Kidney (tissue), 14 donors: ENCODE data around the gene ACOXL. TPM values are rescaled to one million over a fixed set of nuclear protein-coding genes. Genes with fewer than 3 reads are reported as not detected.

ENCODE experiments used
- DNase-seq, 5 donors: peaks; one replicate each; pipeline ENCODE4 v3.0.0-alpha.2; 2013 to 2020
- FAIRE-seq: peaks from 2 replicates; lab custom pipeline; 2012; peaks lifted over from hg19 to GRCh38; lab: Jason Lieb, UNC
- H3K27ac ChIP-seq, 2 donors: one replicate each; pipeline ENCODE4 v1.7.0; 2013; ENCODE audit warnings: low read depth in 2 of 2, low read length in 2 of 2, inconsistent platforms in 1 of 2
- H3K27me3 ChIP-seq: one replicate; pipeline ENCODE4 v1.7.1; 2013; ENCODE audit warnings: low read length, inconsistent platforms; ENCODE audit not compliant: control insufficient read depth, insufficient read depth
- H3K36me3 ChIP-seq, 3 donors: one replicate each; pipeline versions ENCODE4 v1.7.0 to v1.7.1; 2013; ENCODE audit warnings: low read length in 3 of 3, control low read depth in 1 of 3, inconsistent platforms in 1 of 3; ENCODE audit not compliant: insufficient read depth in 3 of 3, control insufficient read depth in 2 of 3
- H3K4me1 ChIP-seq, 3 donors: one replicate each; pipeline versions ENCODE4 v1.7.0 to v1.7.1; 2013; ENCODE audit warnings: low read length in 3 of 3, inconsistent platforms in 1 of 3, low read depth in 1 of 3; ENCODE audit not compliant: control insufficient read depth in 2 of 3, insufficient read depth in 2 of 3
- H3K4me3 ChIP-seq, 3 donors: one replicate each; pipeline versions ENCODE4 v1.7.0 to v1.8.1; 2013; ENCODE audit warnings: low read length in 3 of 3, control low read depth in 1 of 3, inconsistent platforms in 1 of 3
- H3K9ac ChIP-seq, 3 donors: one replicate each; pipeline versions ENCODE4 v1.7.0 to v1.7.1; 2013; ENCODE audit warnings: low read length in 3 of 3, control low read depth in 1 of 3, inconsistent platforms in 1 of 3
- H3K9me3 ChIP-seq, 3 donors: one replicate each; pipeline versions ENCODE4 v1.7.0 to v1.7.1; 2013; ENCODE audit warnings: low read length in 3 of 3, control low read depth in 1 of 3, inconsistent platforms in 1 of 3; ENCODE audit not compliant: control insufficient read depth in 2 of 3, insufficient read depth in 1 of 3
- intact Hi-C: fragments of 100-400 bp; cut with DNase I; formaldehyde crosslinking; loops from one replicate; pipeline ENCODE4 v1.11.1; 2022
- polyA plus RNA-seq: library from polyadenylated mRNA; stranded (reverse); fragments of 350-450 nt; fragmentation: Illumina TruSeq; extraction: RNeasy Lipid Tissue Mini Kit (QIAGEN cat#74804); gene quantifications from one replicate; pipeline ENCODE4 v1.2.3, GENCODE V29; 2014; ENCODE audit warnings: low read depth, low replicate concordance; ENCODE audit not compliant: insufficient read depth
- total RNA-seq: library from RNA; stranded (reverse); fragmentation: NEBNext Ultra II Directional; extraction: Animal tissue kit (Norgen Biotek cat#: 25700); gene quantifications from one replicate; pipeline ENCODE4 v1.2.1, GENCODE V29; 2021
- TF ChIP-seq, protein P1 (sequence below): IDR thresholded peaks from 3 replicates; pipeline ENCODE4 v1.5.1; 2012; ENCODE audit warnings: mild to moderate bottlenecking, moderate library complexity, borderline replicate concordance; ENCODE audit not compliant: insufficient read depth; ENCODE audit errors: extremely low read depth
- donor health status: control.
- donor health status: control.
- donor health status: control.
- donor health status: control.
- donor health status: control.
- donor health status: DM: yes; HTN: yes; CAD: no.
- donor health status: Normal renal cell carcinoma (clear cell type).

The ACOXL gene
- total and polyA plus RNA-seq, 2 donors from 2014 or later: 2.0 TPM; not detected in 1

DNA sequence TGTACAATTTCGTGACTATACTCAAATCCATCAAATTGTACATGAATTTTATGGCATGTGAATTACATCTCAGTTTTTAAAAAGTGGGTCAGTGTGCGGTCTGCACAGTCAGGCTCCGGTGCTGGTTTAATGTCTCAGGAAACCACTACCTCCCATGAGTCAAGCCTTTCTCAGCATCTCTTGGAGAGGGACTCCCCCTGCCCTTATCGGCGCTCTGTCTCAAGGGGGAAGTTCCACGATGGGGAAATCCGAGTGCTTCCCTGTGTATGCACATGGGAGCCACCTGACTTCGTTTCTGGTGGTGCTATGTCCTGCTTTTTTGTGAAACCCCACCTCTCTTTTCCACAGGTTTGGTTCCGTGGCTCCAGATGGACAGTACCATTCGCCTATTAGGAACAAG lies 72.5 kb downstream of the ACOXL start:
- Histone ChIP-seq H3K27me3 (no peaks in the 10 kb centered on the region), H3K4me1 (no peaks in the 10 kb centered on the region), H3K9ac (no peak overlapping the region), H3K4me3 (no peak overlapping the region), H3K9me3 (peaks cover 0 to 6% (median 0%) of the 10 kb centered on the region in 3 donors), H3K36me3 (no peaks in the 10 kb centered on the region), H3K27ac (no peak overlapping the region)
- TF ChIP-seq, protein P1, sequence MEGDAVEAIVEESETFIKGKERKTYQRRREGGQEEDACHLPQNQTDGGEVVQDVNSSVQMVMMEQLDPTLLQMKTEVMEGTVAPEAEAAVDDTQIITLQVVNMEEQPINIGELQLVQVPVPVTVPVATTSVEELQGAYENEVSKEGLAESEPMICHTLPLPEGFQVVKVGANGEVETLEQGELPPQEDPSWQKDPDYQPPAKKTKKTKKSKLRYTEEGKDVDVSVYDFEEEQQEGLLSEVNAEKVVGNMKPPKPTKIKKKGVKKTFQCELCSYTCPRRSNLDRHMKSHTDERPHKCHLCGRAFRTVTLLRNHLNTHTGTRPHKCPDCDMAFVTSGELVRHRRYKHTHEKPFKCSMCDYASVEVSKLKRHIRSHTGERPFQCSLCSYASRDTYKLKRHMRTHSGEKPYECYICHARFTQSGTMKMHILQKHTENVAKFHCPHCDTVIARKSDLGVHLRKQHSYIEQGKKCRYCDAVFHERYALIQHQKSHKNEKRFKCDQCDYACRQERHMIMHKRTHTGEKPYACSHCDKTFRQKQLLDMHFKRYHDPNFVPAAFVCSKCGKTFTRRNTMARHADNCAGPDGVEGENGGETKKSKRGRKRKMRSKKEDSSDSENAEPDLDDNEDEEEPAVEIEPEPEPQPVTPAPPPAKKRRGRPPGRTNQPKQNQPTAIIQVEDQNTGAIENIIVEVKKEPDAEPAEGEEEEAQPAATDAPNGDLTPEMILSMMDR: no peak
- FAIRE-seq (no peak), DNase-seq (no peak)
- intact Hi-C loops: no loop called here

DNA sequence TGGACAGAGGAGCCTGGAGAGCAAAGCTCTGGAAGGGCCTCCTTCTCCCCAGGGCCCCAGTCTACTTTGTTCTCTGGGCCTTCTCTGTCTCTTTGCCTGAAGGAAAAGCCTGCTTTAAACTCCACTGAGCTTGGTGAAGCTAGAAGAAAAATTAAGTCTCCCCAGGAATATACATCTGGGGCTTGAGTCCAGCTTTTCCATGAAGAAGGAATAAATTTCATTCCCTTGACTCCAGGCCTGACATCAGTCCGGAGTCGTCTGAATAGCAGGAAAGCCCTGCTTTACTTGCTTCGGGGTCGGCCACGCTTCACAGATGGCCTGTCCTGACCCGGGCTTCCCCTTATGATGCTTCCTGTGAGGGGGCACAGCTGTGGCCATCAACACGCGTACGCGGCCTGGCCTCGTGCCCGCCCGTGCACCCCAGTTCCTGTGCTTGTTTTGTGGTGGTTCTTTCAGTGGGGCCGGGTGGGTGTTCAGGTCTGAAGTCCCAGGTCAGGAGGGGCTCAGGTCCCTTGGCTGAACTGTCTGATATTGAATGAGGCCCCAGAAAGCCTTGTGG lies 73.6 kb downstream of the ACOXL start:
- H3K9me3 ChIP-seq: peaks cover 0 to 6% (median 0%) of the 10 kb centered on the region in 3 donors
- DNase-seq (peak in 1 of 5 donors; percentile 39), FAIRE-seq (no peak)
- intact Hi-C loops: no loop called here
- no peak overlapping the region for H3K27ac ChIP-seq
- no peaks in the 10 kb centered on the region for H3K36me3 ChIP-seq
- H3K4me1 ChIP-seq: no peaks in the 10 kb centered on the region
- H3K9ac ChIP-seq: no peak overlapping the region
- no peak overlapping the region for H3K4me3 ChIP-seq
- no peaks in the 10 kb centered on the region for H3K27me3 ChIP-seq
- TF ChIP-seq, protein P1: no peak

DNA sequence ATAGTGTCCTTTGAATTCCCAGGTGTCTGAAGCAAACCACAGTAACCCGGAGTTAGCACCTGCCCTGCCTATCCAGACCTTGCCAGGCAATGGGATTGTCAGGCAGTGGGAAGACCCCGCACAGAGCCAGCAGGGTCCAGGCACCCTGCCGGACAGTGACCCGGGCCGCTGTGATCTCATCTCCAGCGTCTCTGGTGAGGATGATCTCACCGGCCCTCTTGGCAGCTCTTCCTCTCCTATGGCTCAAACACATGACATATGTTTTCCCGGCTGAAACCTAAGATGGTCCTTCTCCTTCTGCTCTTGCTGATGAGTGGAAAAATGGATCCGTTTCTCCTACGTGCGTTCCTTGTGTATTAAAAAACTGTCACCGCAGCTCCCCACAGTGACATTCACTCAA lies 75.1 kb downstream of the ACOXL start:
- FAIRE-seq: no peak
- Histone ChIP-seq H3K4me3 (no peak overlapping the region), H3K9me3 (peaks cover 0 to 6% (median 0%) of the 10 kb centered on the region in 3 donors), H3K36me3 (no peaks in the 10 kb centered on the region), H3K27ac (no peak overlapping the region), H3K9ac (no peak overlapping the region), H3K27me3 (no peaks in the 10 kb centered on the region), H3K4me1 (no peaks in the 10 kb centered on the region)
- intact Hi-C loops: no loop called here
- DNase-seq: no peak
- TF ChIP-seq, protein P1: no peak

DNA sequence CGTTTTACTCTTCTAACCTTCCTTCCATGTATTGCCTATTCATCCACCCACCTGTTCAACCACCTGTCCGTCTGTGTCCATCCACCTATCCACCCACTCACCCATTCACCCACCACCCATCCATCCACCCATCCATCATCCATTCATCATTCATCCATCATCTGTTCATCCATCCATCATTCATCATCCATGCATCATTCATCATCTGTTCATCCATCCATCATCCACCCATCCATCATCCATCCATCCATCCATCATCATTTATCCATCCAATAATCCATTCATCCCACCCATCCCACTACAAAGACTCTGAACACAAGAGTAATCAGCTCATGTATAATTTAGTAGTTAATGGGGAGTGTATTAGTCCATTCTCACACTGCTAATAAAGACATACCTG lies 78.0 kb downstream of the ACOXL start:
- H3K4me3 ChIP-seq: no peak overlapping the region
- no peaks in the 10 kb centered on the region for H3K4me1 ChIP-seq
- H3K27ac ChIP-seq: no peak overlapping the region
- H3K9me3 ChIP-seq: no peaks in the 10 kb centered on the region
- FAIRE-seq (no peak), DNase-seq (no peak)
- H3K36me3 ChIP-seq: no peaks in the 10 kb centered on the region
- no peak overlapping the region for H3K9ac ChIP-seq
- TF ChIP-seq, protein P1: no peak
- intact Hi-C loops: no loop called here
- no peaks in the 10 kb centered on the region for H3K27me3 ChIP-seq
